SK-N-SH treated with all-trans-retinoic acid at 6 μM for 48 hours (cell line): ENCODE measurements around the gene AP5Z1.

Experiments used
- ARNTL ChIP-seq: fragments of 450-650 bp; formaldehyde crosslinking; IDR thresholded peaks from 2 replicates; pipeline ENCODE4 v1.5.0; 2020; ENCODE audit warnings: low read depth, mild to moderate bottlenecking, moderate library complexity, borderline replicate concordance
- BACH2 ChIP-seq: fragments of 250-450 bp; sonication (Bioruptor Pico); IDR thresholded peaks from 2 replicates; pipeline ENCODE4 v1.9.0; 2021; ENCODE audit warnings: mild to moderate bottlenecking, borderline replicate concordance
- CREB5 ChIP-seq: fragments of 250-450 bp; sonication (Bioruptor Pico); IDR thresholded peaks from 2 replicates; pipeline ENCODE4 v1.5.1; 2020; ENCODE audit warnings: low read depth, mild to moderate bottlenecking, moderate library complexity
- GLIS3 ChIP-seq: fragments of 250-450 bp; sonication (Bioruptor Pico); IDR thresholded peaks from 2 replicates; pipeline ENCODE4 v1.5.0; 2020; ENCODE audit warnings: mild to moderate bottlenecking, moderate library complexity
- POU6F1 ChIP-seq: fragments of 250-450 bp; sonication (Bioruptor Pico); IDR thresholded peaks from 2 replicates; pipeline ENCODE4 v1.8.0; 2021; ENCODE audit warnings: low read depth, mild to moderate bottlenecking, moderate library complexity, borderline replicate concordance
- TOX ChIP-seq: fragments of 250-450 bp; sonication (Bioruptor Pico); IDR thresholded peaks from 2 replicates; pipeline ENCODE4 v1.8.0; 2021; ENCODE audit warnings: mild to moderate bottlenecking, moderate library complexity, borderline replicate concordance
- ZFP3 ChIP-seq: fragments of 250-450 bp; sonication (Bioruptor Pico); IDR thresholded peaks from 2 replicates; pipeline ENCODE4 v1.5.0; 2020; ENCODE audit warnings: mild to moderate bottlenecking, moderate library complexity

GRCh38 chr7:4785371-4785770 is 9.9 kb downstream of the AP5Z1 start:
- no peak for TF ChIP-seq BACH2 (CRISPR knock-in tag)
- TF ChIP-seq GLIS3 (CRISPR knock-in tag) = no peak
- no peak for TF ChIP-seq ZFP3 (CRISPR knock-in tag)
- TF ChIP-seq ARNTL (CRISPR knock-in tag) = no peak
- no peak for TF ChIP-seq CREB5 (CRISPR knock-in tag)
- no peak for TF ChIP-seq POU6F1 (CRISPR knock-in tag)
- TF ChIP-seq TOX (CRISPR knock-in tag) = no peak
